ENCODE measurements around the gene MMRN2.
A peak's percentile ranks its signal among the peaks of the same experiment; 100 is the strongest.
"Not testable (repeated sequence)": the region's sequence is repeated elsewhere in the genome, so short reads cannot be mapped to it uniquely, and the experiment has no call there.

MMRN2 gene

GRCh38 chr10:86957471-86958115 lies at the start of gene MMRN2:
Gene MMRN2, minus strand, starts transcription at chr10:86957615. Its CDS starts 74 bp downstream, at chr10:86957541.
- no peak for DNase-seq

GRCh38 chr10:87007124-87007523 lies 49.7 kb upstream of the MMRN2 start:
- DNase-seq, result not testable (repeated sequence)

GRCh38 chr10:87000491-87000890 lies 43.1 kb upstream of the MMRN2 start:
- no peak for DNase-seq

GRCh38 chr10:86999802-87000403 lies 42.5 kb upstream of the MMRN2 start:
- DNase-seq, result peak; percentile 5

GRCh38 chr10:86992929-86993328 lies 35.5 kb upstream of the MMRN2 start:
- no peak for DNase-seq

GRCh38 chr10:86992456-86992855 lies 35.0 kb upstream of the MMRN2 start:
- no peak for DNase-seq

GRCh38 chr10:86991362-86991761 lies 33.9 kb upstream of the MMRN2 start:
- not testable (repeated sequence) for DNase-seq

GRCh38 chr10:86988520-86988919 lies 31.1 kb upstream of the MMRN2 start:
- no peak for DNase-seq

- not testable (repeated sequence) for DNase-seq
Observed at GRCh38 chr10:86984498-86984897, 27.1 kb upstream of the MMRN2 start.

GRCh38 chr10:86981716-86982115 lies 24.3 kb upstream of the MMRN2 start:
- no peak for DNase-seq

GRCh38 chr10:86981020-86981419 lies 23.6 kb upstream of the MMRN2 start:
- DNase-seq, result not testable (repeated sequence)

- no peak for DNase-seq
Observed at GRCh38 chr10:86979977-86980448, 22.6 kb upstream of the MMRN2 start.

- DNase-seq, result no peak
Observed at GRCh38 chr10:86979296-86979818, 21.9 kb upstream of the MMRN2 start.

- DNase-seq, result not testable (repeated sequence)
Observed at GRCh38 chr10:86978457-86978856, 21.0 kb upstream of the MMRN2 start.

GRCh38 chr10:86976362-86977056 lies 19.1 kb upstream of the MMRN2 start:
- no peak for DNase-seq

- no peak for DNase-seq
Observed at GRCh38 chr10:86974484-86974883, 17.1 kb upstream of the MMRN2 start.

GRCh38 chr10:86972613-86973380 lies 15.4 kb upstream of the MMRN2 start:
- no peak for DNase-seq

- peak; percentile 90 for DNase-seq
Observed at GRCh38 chr10:86971232-86971991, 14.0 kb upstream of the MMRN2 start.

GRCh38 chr10:86970982-86971231 lies 13.5 kb upstream of the MMRN2 start:
- DNase-seq, result no peak

GRCh38 chr10:86970162-86970981 lies 13.0 kb upstream of the MMRN2 start:
- DNase-seq, result no peak

GRCh38 chr10:86969421-86970041 lies 12.1 kb upstream of the MMRN2 start:
- no peak for DNase-seq

Data from CD4-positive, alpha-beta T cell treated with Interferon gamma for 1 hour (primary cell).